Inflammatory macrophage treated with lipopolysaccharide for 1 hour (primary cell): ENCODE measurements around the gene DSG3.
"Not testable (repeated sequence)": the region's sequence is repeated elsewhere in the genome, so short reads cannot be mapped to it uniquely, and the experiment has no call there.

Experiments
- DNase-seq, 2 donors: peaks; one replicate each; pipeline ENCODE4 v3.0.0-alpha.2; 2020 to 2022

Gene DSG3

GRCh38 chr18:31494705-31495244, 47.2 kb downstream of the DSG3 start:
- not testable (repeated sequence) for DNase-seq

GRCh38 chr18:31497404-31497835, 49.9 kb downstream of the DSG3 start:
- no peak for DNase-seq

GRCh38 chr18:31497836-31498573, 50.5 kb downstream of the DSG3 start, which contains the start of gene DSG2:
Gene DSG2 (plus strand): TSS chr18:31498177. CDS start chr18:31498252, 75 bp downstream.
- DNase-seq = no peak

- DNase-seq = peak in 1 of 2 donors; percentile 8
Observed at GRCh38 chr18:31498574-31499524, 51.3 kb downstream of the DSG3 start.

- DNase-seq = no peak
Observed at GRCh38 chr18:31500051-31500688, 52.6 kb downstream of the DSG3 start.

GRCh38 chr18:31503011-31503410, 55.5 kb downstream of the DSG3 start:
- no peak for DNase-seq

GRCh38 chr18:31504455-31505147, 57.1 kb downstream of the DSG3 start:
- DNase-seq = no peak

- no peak for DNase-seq
Observed at GRCh38 chr18:31505156-31505555, 57.6 kb downstream of the DSG3 start.

- DNase-seq = no peak
Observed at GRCh38 chr18:31506024-31506742, 58.6 kb downstream of the DSG3 start.

- DNase-seq = not testable (repeated sequence)
Observed at GRCh38 chr18:31507124-31507523, 59.6 kb downstream of the DSG3 start.

- no peak for DNase-seq
Observed at GRCh38 chr18:31508781-31509180, 61.2 kb downstream of the DSG3 start.

- no peak for DNase-seq
Observed at GRCh38 chr18:31509571-31509970, 62.0 kb downstream of the DSG3 start.

- no peak for DNase-seq
Observed at GRCh38 chr18:31510319-31510718, 62.8 kb downstream of the DSG3 start.

- no peak for DNase-seq
Observed at GRCh38 chr18:31511098-31511497, 63.6 kb downstream of the DSG3 start.

- peak; percentile 42 to 60 for DNase-seq
Observed at GRCh38 chr18:31512203-31512764, 64.7 kb downstream of the DSG3 start.

GRCh38 chr18:31513189-31513935, 65.8 kb downstream of the DSG3 start:
- no peak for DNase-seq

GRCh38 chr18:31516437-31516836, 68.9 kb downstream of the DSG3 start:
- no peak for DNase-seq

GRCh38 chr18:31526374-31526773, 78.8 kb downstream of the DSG3 start:
- DNase-seq = no peak
